Measurements from ENCODE around the gene RNF31. TPM values are rescaled to one million over a fixed set of nuclear protein-coding genes. Genes with fewer than 3 reads are reported as not detected.

The RNF31 gene
- total and polyA plus RNA-seq, 2 of the 13 experiments (the other 11 are each of a cell fraction or from before 2014, with no cell fraction given), result 48.2 to 86.8 TPM

DNA sequence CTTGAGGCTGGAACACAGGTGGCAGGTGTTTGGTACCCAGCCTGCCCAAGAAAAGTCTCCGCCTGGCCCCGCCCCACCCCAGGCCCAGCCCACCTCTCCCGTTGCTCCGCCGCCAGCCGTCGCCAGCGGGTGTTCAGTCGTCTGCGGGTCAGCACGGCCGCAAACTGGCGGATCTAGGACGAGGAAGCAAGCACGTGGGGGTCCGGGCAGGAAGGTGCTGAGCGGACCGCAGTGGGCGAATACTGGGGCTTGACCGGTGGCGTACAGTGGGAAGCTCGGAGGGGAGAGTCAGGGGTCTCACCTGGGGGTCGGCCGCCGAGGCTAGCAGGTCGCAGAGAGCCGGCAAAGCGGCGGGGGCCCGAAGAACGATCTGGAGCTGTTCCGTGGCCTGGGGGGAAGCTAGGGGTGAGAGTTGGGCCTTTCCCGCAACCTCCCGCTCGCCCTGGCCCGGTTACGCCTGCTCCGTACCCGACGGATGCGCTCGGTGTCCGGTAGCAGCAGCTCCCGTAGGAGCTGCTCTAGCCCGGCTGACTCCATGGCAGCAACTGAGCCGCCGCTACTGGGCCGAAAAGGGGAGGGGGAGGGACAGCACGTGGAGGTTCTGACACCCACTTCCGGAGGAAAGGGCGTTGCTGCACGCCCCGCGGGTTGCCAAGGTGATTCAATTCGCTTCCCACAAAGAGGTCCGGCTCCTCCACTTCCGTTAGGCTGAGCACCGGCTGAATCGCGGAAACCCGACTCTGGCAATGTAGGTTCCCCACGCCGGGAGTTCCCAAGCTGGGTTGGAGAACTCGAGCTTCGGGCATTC lies 41.2 kb downstream of the RNF31 start, which contains the start of gene IPO4 (continued):
- TF ChIP-seq REL (CRISPR knock-in tag; conservative IDR thresholded peaks at IDR 0.05), result no peak
- TF ChIP-seq, protein P1, sequence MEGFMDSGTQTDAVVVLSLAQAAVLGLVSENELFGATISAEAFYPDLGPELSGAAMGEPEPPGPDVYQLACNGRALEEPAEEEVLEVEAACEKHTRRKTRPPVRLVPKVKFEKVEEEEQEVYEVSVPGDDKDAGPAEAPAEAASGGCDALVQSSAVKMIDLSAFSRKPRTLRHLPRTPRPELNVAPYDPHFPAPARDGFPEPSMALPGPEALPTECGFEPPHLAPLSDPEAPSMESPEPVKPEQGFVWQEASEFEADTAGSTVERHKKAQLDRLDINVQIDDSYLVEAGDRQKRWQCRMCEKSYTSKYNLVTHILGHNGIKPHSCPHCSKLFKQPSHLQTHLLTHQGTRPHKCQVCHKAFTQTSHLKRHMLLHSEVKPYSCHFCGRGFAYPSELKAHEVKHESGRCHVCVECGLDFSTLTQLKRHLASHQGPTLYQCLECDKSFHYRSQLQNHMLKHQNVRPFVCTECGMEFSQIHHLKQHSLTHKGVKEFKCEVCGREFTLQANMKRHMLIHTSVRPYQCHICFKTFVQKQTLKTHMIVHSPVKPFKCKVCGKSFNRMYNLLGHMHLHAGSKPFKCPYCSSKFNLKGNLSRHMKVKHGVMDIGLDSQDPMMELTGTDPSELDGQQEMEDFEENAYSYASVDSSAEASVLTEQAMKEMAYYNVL (CRISPR knock-in tag; IDR thresholded peaks at IDR 0.05; ENCODE audit: borderline replicate concordance), result peak; percentile 95
- TF ChIP-seq, protein P2, sequence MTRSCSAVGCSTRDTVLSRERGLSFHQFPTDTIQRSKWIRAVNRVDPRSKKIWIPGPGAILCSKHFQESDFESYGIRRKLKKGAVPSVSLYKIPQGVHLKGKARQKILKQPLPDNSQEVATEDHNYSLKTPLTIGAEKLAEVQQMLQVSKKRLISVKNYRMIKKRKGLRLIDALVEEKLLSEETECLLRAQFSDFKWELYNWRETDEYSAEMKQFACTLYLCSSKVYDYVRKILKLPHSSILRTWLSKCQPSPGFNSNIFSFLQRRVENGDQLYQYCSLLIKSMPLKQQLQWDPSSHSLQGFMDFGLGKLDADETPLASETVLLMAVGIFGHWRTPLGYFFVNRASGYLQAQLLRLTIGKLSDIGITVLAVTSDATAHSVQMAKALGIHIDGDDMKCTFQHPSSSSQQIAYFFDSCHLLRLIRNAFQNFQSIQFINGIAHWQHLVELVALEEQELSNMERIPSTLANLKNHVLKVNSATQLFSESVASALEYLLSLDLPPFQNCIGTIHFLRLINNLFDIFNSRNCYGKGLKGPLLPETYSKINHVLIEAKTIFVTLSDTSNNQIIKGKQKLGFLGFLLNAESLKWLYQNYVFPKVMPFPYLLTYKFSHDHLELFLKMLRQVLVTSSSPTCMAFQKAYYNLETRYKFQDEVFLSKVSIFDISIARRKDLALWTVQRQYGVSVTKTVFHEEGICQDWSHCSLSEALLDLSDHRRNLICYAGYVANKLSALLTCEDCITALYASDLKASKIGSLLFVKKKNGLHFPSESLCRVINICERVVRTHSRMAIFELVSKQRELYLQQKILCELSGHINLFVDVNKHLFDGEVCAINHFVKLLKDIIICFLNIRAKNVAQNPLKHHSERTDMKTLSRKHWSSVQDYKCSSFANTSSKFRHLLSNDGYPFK (CRISPR knock-in tag; IDR thresholded peaks at IDR 0.05; ENCODE audit: borderline replicate concordance), result peak; percentile 96
- TF ChIP-seq CENPBD1 (CRISPR knock-in tag; IDR thresholded peaks at IDR 0.05; ENCODE audit: borderline replicate concordance, low read depth), result no peak
- peak; percentile 89 for TF ChIP-seq XBP1 (CRISPR knock-in tag; IDR thresholded peaks at IDR 0.05)
- TF ChIP-seq NFATC3 (CRISPR knock-in tag; IDR thresholded peaks at IDR 0.05), result 0 out of 2 replicates have a peak, but pooled peaks have one; percentile 84
- peak; percentile 60 for TF ChIP-seq NFYB (CRISPR knock-in tag; IDR thresholded peaks at IDR 0.05)
- TF ChIP-seq SNAPC2 (CRISPR knock-in tag; IDR thresholded peaks at IDR 0.05), result peak; percentile 99
- TF ChIP-seq ONECUT2 (CRISPR knock-in tag; IDR thresholded peaks at IDR 0.05), result peak; percentile 67
- peak; percentile 73 for TF ChIP-seq PCBP2 (optimal IDR thresholded peaks at IDR 0.05; ENCODE audit: low read depth, low read length, poor library complexity, severe bottlenecking)
- TF ChIP-seq HOXD1 (CRISPR knock-in tag; IDR thresholded peaks at IDR 0.05), result peak; percentile 96
- peak; percentile 75 for TF ChIP-seq MTF2 (CRISPR knock-in tag; IDR thresholded peaks at IDR 0.05; ENCODE audit: borderline replicate concordance)
- TF ChIP-seq ZNF615 (CRISPR knock-in tag; IDR thresholded peaks at IDR 0.05; ENCODE audit: borderline replicate concordance), result no peak
- no peak for TF ChIP-seq ZNF326 (CRISPR knock-in tag; IDR thresholded peaks at IDR 0.05; ENCODE audit: borderline replicate concordance)
- peak; percentile 82; the same call in 1 of the 2 replicates for TF ChIP-seq ZBTB42 (CRISPR knock-in tag; IDR thresholded peaks at IDR 0.05)
- TF ChIP-seq ZNF83 (CRISPR knock-in tag; IDR thresholded peaks at IDR 0.05; ENCODE audit: borderline replicate concordance), result peak; percentile 75
- no peak for TF ChIP-seq HNRNPK (IDR thresholded peaks at IDR 0.05; ENCODE audit: low read depth, low read length, poor library complexity, severe bottlenecking)
- TF ChIP-seq NFE2L2 (IDR thresholded peaks at IDR 0.05; ENCODE audit: low read length), result peak; percentile 57
- peak; percentile 100 for TF ChIP-seq ZNF556 (CRISPR knock-in tag; IDR thresholded peaks at IDR 0.05; ENCODE audit: borderline replicate concordance)
- peak; percentile 96 for TF ChIP-seq TBL1XR1 (IDR thresholded peaks at IDR 0.05; ENCODE audit: borderline replicate concordance, low read length, partially characterized antibody)
- peak; percentile 98 for TF ChIP-seq ZMYM4 (CRISPR knock-in tag; IDR thresholded peaks at IDR 0.05)

All from HepG2 (cell line).